H1 (cell line): ENCODE data around the gene ITGA3. TPM values are rescaled to one million over a fixed set of nuclear protein-coding genes. Genes with fewer than 3 reads are reported as not detected.

ENCODE experiments used
- CTCF ChIA-PET: fragments of 300-600 bp; sonication (Branson Sonifier 250); formaldehyde crosslinking; loops from one replicate; lab custom pipeline; 2021; ENCODE audit not compliant: partially characterized antibody; lab: Charles Lee
- POLR2A ChIA-PET: fragments of 300-600 bp; sonication (Branson Sonifier 250); formaldehyde crosslinking; loops from one replicate; lab custom pipeline; 2021; ENCODE audit warnings: inconsistent platforms; ENCODE audit not compliant: partially characterized antibody; lab: Charles Lee
- DNase-seq, 2 experiments: peaks; one replicate each; pipeline versions ENCODE4 v3.0.0 to v3.0.0-alpha.2; 2010 to 2022; ENCODE audit warnings: low spot score in 2 of 2, low read depth in 1 of 2, mixed read lengths in 1 of 2
- FAIRE-seq: peaks from 2 replicates; lab custom pipeline; 2011; peaks lifted over from hg19 to GRCh38; lab: Jason Lieb, UNC
- H2AFZ ChIP-seq: 2 replicates; pipeline ENCODE4 v1.8.1; 2012; ENCODE audit warnings: low read length, inconsistent platforms
- H2AK5ac ChIP-seq: 2 replicates; pipeline ENCODE4 v1.6.1; 2013; ENCODE audit warnings: low read depth, low read length
- H2BK120ac ChIP-seq: replicated peaks from 2 replicates; pipeline ENCODE3; 2013; ENCODE audit warnings: low read depth, low read length, inconsistent platforms
- H2BK12ac ChIP-seq: 2 replicates; pipeline ENCODE4 v1.6.1; 2013; ENCODE audit warnings: low read depth, low read length
- H2BK15ac ChIP-seq: 2 replicates; pipeline ENCODE4 v1.6.1; 2013; ENCODE audit warnings: low read length
- H2BK20ac ChIP-seq: 2 replicates; pipeline ENCODE4 v1.6.1; 2013; ENCODE audit warnings: low read length
- H2BK5ac ChIP-seq: 2 replicates; pipeline ENCODE4 v1.6.1; 2013; ENCODE audit warnings: low read depth, low read length
- H3K14ac ChIP-seq: 2 replicates; pipeline ENCODE4 v1.6.1; 2013; ENCODE audit warnings: inconsistent platforms; ENCODE audit not compliant: insufficient read length
- H3K18ac ChIP-seq: 2 replicates; pipeline ENCODE4 v1.6.1; 2013; ENCODE audit warnings: low read length; ENCODE audit errors: extremely low read depth
- H3K23ac ChIP-seq: 2 replicates; pipeline ENCODE4 v1.6.1; 2013; ENCODE audit warnings: inconsistent platforms; ENCODE audit not compliant: insufficient read length
- H3K23me2 ChIP-seq: 2 replicates; pipeline ENCODE4 v1.6.1; 2013; ENCODE audit warnings: low read depth, low read length
- H3K27ac ChIP-seq: 2 replicates; pipeline ENCODE4 v1.6.1; 2011; ENCODE audit warnings: low read depth, low read length, inconsistent platforms
- H3K27me3 ChIP-seq, 4 experiments: replicated peaks in 1 of 4; 1 replicate in 1 of 4; 2 replicates in 3 of 4; pipeline versions ENCODE4 v1.6.1 to v1.8.1; 2011 to 2013; ENCODE audit warnings: low read length in 3 of 4, mild to moderate bottlenecking in 3 of 4, inconsistent platforms in 2 of 4, mixed read lengths in 2 of 4, moderate library complexity in 1 of 4; ENCODE audit not compliant: control insufficient read depth in 3 of 4, insufficient read depth in 3 of 4; ENCODE audit errors: extremely low read depth in 1 of 4
- H3K36me3 ChIP-seq, 4 experiments: 2 replicates each; pipeline versions ENCODE4 v1.6.1 to v1.8.1; 2011 to 2013; ENCODE audit warnings: mild to moderate bottlenecking in 4 of 4, low read length in 3 of 4, moderate library complexity in 2 of 4, control low read depth in 1 of 4, inconsistent platforms in 1 of 4; ENCODE audit not compliant: insufficient read depth in 4 of 4, control insufficient read depth in 2 of 4
- H3K4ac ChIP-seq: replicated peaks from 2 replicates; pipeline ENCODE3; 2013; ENCODE audit warnings: low read length, low read depth, mixed read lengths, inconsistent platforms; ENCODE audit not compliant: insufficient read length
- H3K4me1 ChIP-seq, 4 experiments: replicated peaks in 1 of 4; 1 replicate in 1 of 4; 2 replicates in 3 of 4; pipeline versions ENCODE4 v1.6.1 to v1.8.1; 2011 to 2013; ENCODE audit warnings: low read length in 3 of 4, inconsistent platforms in 2 of 4, mixed read lengths in 1 of 4; ENCODE audit not compliant: insufficient read depth in 4 of 4, control insufficient read depth in 3 of 4
- H3K4me2 ChIP-seq, 2 experiments: 2 replicates each; pipeline versions ENCODE4 v1.6.1 to v1.8.1; 2011 to 2013; ENCODE audit warnings: low read depth in 2 of 2, low read length in 2 of 2, control low read depth in 1 of 2, inconsistent platforms in 1 of 2, mild to moderate bottlenecking in 1 of 2; ENCODE audit not compliant: insufficient read depth in 1 of 2
- H3K4me3 ChIP-seq, 4 experiments: fragments of 200-600, 300-600 bp in 1 of 4; sonication (generic), shearing (Covaris generic), sonication (Bioruptor Twin) in 1 of 4; 2 replicates each; pipeline versions ENCODE4 v1.5.1 to v1.8.1; 2011 to 2016; ENCODE audit warnings: low read length in 4 of 4, low read depth in 3 of 4, control low read depth in 2 of 4, inconsistent platforms in 2 of 4, mild to moderate bottlenecking in 2 of 4, mixed read lengths in 1 of 4, moderate library complexity in 1 of 4; ENCODE audit not compliant: insufficient read depth in 2 of 4; ENCODE audit errors: extremely low read depth in 1 of 4
- H3K56ac ChIP-seq: replicated peaks from 2 replicates; pipeline ENCODE3; 2013; ENCODE audit warnings: low read depth, mild to moderate bottlenecking, mixed read lengths, low read length, inconsistent platforms; ENCODE audit not compliant: insufficient read length
- H3K79me1 ChIP-seq: 2 replicates; pipeline ENCODE4 v1.6.1; 2013; ENCODE audit warnings: low read depth, low read length, control low read depth
- H3K79me2 ChIP-seq, 2 experiments: 2 replicates each; pipeline versions ENCODE4 v1.6.1 to v1.8.1; 2012 to 2013; ENCODE audit warnings: low read length in 2 of 2, mild to moderate bottlenecking in 2 of 2, inconsistent platforms in 1 of 2; ENCODE audit not compliant: insufficient read depth in 2 of 2, control insufficient read depth in 1 of 2
- H3K9ac ChIP-seq, 4 experiments: replicated peaks in 1 of 4; 1 replicate in 1 of 4; 2 replicates in 3 of 4; pipeline versions ENCODE4 v1.6.1 to v1.8.1; 2011 to 2013; ENCODE audit warnings: low read depth in 3 of 4, low read length in 3 of 4, control low read depth in 2 of 4, mild to moderate bottlenecking in 2 of 4, moderate library complexity in 2 of 4, inconsistent platforms in 1 of 4; ENCODE audit errors: extremely low read depth in 1 of 4
- H3K9me3 ChIP-seq, 2 experiments: 2 replicates each; pipeline versions ENCODE4 v1.6.1 to v1.8.1; 2012 to 2013; ENCODE audit warnings: mild to moderate bottlenecking in 2 of 2, moderate library complexity in 2 of 2, control low read depth in 1 of 2, inconsistent platforms in 1 of 2, low read depth in 1 of 2, low read length in 1 of 2, mixed read lengths in 1 of 2; ENCODE audit not compliant: insufficient read depth in 2 of 2
- H4K20me1 ChIP-seq, 2 experiments: replicated peaks in 1 of 2; 2 replicates each; pipeline versions ENCODE3 to v1.8.1; 2011 to 2013; ENCODE audit warnings: inconsistent platforms in 2 of 2, low read length in 2 of 2, mild to moderate bottlenecking in 1 of 2; ENCODE audit not compliant: insufficient read depth in 2 of 2, control insufficient read depth in 1 of 2
- H4K5ac ChIP-seq: 2 replicates; pipeline ENCODE4 v1.6.1; 2013; ENCODE audit warnings: low read length, low read depth, mixed read lengths, inconsistent platforms; ENCODE audit not compliant: insufficient read length
- H4K8ac ChIP-seq: 2 replicates; pipeline ENCODE4 v1.8.0; 2013; ENCODE audit warnings: mild to moderate bottlenecking, moderate library complexity, low read length, inconsistent platforms; ENCODE audit not compliant: insufficient read depth; ENCODE audit errors: extremely low read depth
- H4K91ac ChIP-seq: replicated peaks from 2 replicates; pipeline ENCODE3; 2013; ENCODE audit warnings: low read length, mixed read lengths, inconsistent platforms; ENCODE audit not compliant: insufficient read length
- BACH1 ChIP-seq: IDR thresholded peaks from 2 replicates; pipeline ENCODE4 v1.6.1; 2012; ENCODE audit warnings: low read length, improper control_type of control experiment
- CEBPB ChIP-seq: IDR thresholded peaks from 2 replicates; pipeline ENCODE4 v1.6.1; 2012; ENCODE audit warnings: low read depth, low read length
- CHD2 ChIP-seq: IDR thresholded peaks from 2 replicates; pipeline ENCODE4 v1.6.1; 2012; ENCODE audit warnings: low read length, improper control_type of control experiment
- CREB1 ChIP-seq: IDR thresholded peaks from 2 replicates; pipeline ENCODE4 v1.6.1; 2012; ENCODE audit warnings: inconsistent platforms
- KDM4A ChIP-seq: IDR thresholded peaks from one replicate; pipeline ENCODE4 v1.7.1; 2012; ENCODE audit warnings: low read depth, mild to moderate bottlenecking, moderate library complexity, low read length, inconsistent platforms; ENCODE audit not compliant: severe bottlenecking
- MAX ChIP-seq: IDR thresholded peaks from 2 replicates; pipeline ENCODE4 v1.6.1; 2012; ENCODE audit warnings: inconsistent platforms
- PHF8 ChIP-seq: fragments of 200-600 bp; sonication (generic); conservative IDR thresholded peaks from 2 replicates; pipeline ENCODE4 v1.7.1; 2012; ENCODE audit warnings: low read depth, mild to moderate bottlenecking, inconsistent platforms, low read length, moderate library complexity
- SP2 ChIP-seq: IDR thresholded peaks from 2 replicates; pipeline ENCODE4 v1.6.1; 2012; ENCODE audit warnings: mild to moderate bottlenecking, low read length, inconsistent platforms
- TAF1 ChIP-seq: IDR thresholded peaks from 2 replicates; pipeline ENCODE4 v1.6.1; 2011; ENCODE audit warnings: mild to moderate bottlenecking, low read depth, low read length
- YY1 ChIP-seq: IDR thresholded peaks from 2 replicates; pipeline ENCODE4 v1.6.1; 2011; ENCODE audit warnings: low read depth, mild to moderate bottlenecking, low read length
- WGBS, 2 experiments: shearing (Covaris generic) in 1 of 2; methylation state at CpG; one replicate each; pipeline versions ENCODE4 v1.1.6 to v1.1.7; 2013 to 2015; ENCODE audit warnings: low lambda C conversion rate in 2 of 2, mixed read lengths in 2 of 2, inconsistent platforms in 1 of 2, low coverage in 1 of 2, missing lambda C conversion rate in 1 of 2; ENCODE audit not compliant: insufficient replicate concordance in 2 of 2, insufficient coverage in 1 of 2, insufficient read length in 1 of 2; ENCODE audit errors: extremely low coverage in 1 of 2, missing lambda C conversion rate in 1 of 2; 5-methylcytosine and 5-hydroxymethylcytosine counted together
- polyA plus RNA-seq, 7 experiments: library from polyadenylated mRNA; depleted of rRNA in 3 of 7; stranded (reverse) in 5 of 7; unstranded in 2 of 7; fragments of >200 nt in 5 of 7; fragments of 200-250 nt in 2 of 7; gene quantifications; 1 replicate in 5 of 7; 2 replicates in 1 of 7; 4 replicates in 1 of 7; pipeline versions ENCODE4 v1.2.1 to v1.2.3, GENCODE V29; 2011 to 2013; ENCODE audit warnings: missing spikeins in 2 of 7, mixed read lengths in 2 of 7
- total RNA-seq: library from RNA; stranded (reverse); fragmentation: NEBNext Ultra II Directional; extraction: Animal tissue kit (Norgen Biotek cat#: 25700); gene quantifications from 2 replicates; pipeline ENCODE4 v1.2.1, GENCODE V29; 2021

Gene ITGA3
- total and polyA plus RNA-seq, 2 of the 8 experiments (the other 6 are each of a cell fraction or from before 2014, with no cell fraction given): 24.0 to 24.2 TPM

- Histone ChIP-seq H3K23me2 (peaks cover 13% of the 10 kb centered on the region), H3K56ac (peak within 1 kb of the TSS; percentile 42), H2BK12ac (peak within 1 kb of the TSS; percentile 27; the same call in 1 of the 2 replicates), H3K9me3 (no peaks in the 10 kb centered on the region), H3K4me3 (peak within 1 kb of the TSS; percentile 76 to 92 (median 82)), H2BK15ac (no peak within 1 kb of the TSS), H2AFZ (0 out of 2 replicates have a peak within 1 kb of the TSS, but pooled peaks have one; percentile 15), H3K4ac (no peak within 1 kb of the TSS), H2AK5ac (no peak within 1 kb of the TSS), H3K4me2 (peak within 1 kb of the TSS; percentile 91), H3K36me3 (peaks cover 0 to 9% (median 0%) of the 10 kb centered on the region in 4 experiments; a peak in 1 of 8 replicates), H3K79me2 (peaks cover 0 to 4% of the 10 kb centered on the region in 2 experiments; a peak in 1 of 4 replicates), H4K8ac (no peak within 1 kb of the TSS; the same call in 1 of the 2 replicates), H2BK20ac (no peak within 1 kb of the TSS), H2BK120ac (no peak within 1 kb of the TSS), H4K20me1 (no peaks in the 10 kb centered on the region), H3K4me1 (peaks cover 0 to 7% (median 5%) of the 10 kb centered on the region in 4 experiments; a peak in 4 of 7 replicates), H3K9ac (peak within 1 kb of the TSS in 2 of 4 experiments; percentile 8 to 42; a peak in 4 of 7 replicates), H2BK5ac (peak within 1 kb of the TSS; percentile 85; the same call in 1 of the 2 replicates), H4K91ac (peak within 1 kb of the TSS; percentile 81), H3K27ac (no peak within 1 kb of the TSS; the same call in 1 of the 2 replicates), H3K27me3 (peaks cover 0 to 3% (median 0%) of the 10 kb centered on the region in 4 experiments; a peak in 3 of 7 replicates), H3K79me1 (peaks cover 3% of the 10 kb centered on the region), H4K5ac (peak within 1 kb of the TSS; percentile 73), H3K23ac (no peak within 1 kb of the TSS), H3K18ac (peak within 1 kb of the TSS; percentile 87; the same call in 1 of the 2 replicates), H3K14ac (no peak within 1 kb of the TSS)
- FAIRE-seq (no peak), DNase-seq (peak; percentile 85 to 95)
- CTCF ChIA-PET: interaction anchor here (0.6 to 15.7 kb wide), 46 partner anchors 8 to 265 kb away, joined by 3 to 412 read pairs (median 6); partner anchors contain the start of genes COL1A1, ITGA3, SAMD14 and SGCA
- WGBS, 2 experiments: 2% methylated on average over 37 of the region's 68 CpGs; no CpG with 5 or more reads in 1 of the 2 experiments
- POLR2A ChIA-PET: interaction anchor here (0.7 to 1.3 kb wide), 5 partner anchors 17 to 64 kb away, joined by 3 to 6 read pairs (median 4); no protein-coding TSS in a partner anchor
- peak; percentile 58; the same call in 1 of the 2 replicates for TF ChIP-seq PHF8
- 0 out of 2 replicates have a peak, but pooled peaks have one; percentile 2 for TF ChIP-seq BACH1
- peak; percentile 57 for TF ChIP-seq SP2
- peak; percentile 13; the same call in 1 of the 2 replicates for TF ChIP-seq TAF1
- TF ChIP-seq MAX: peak; percentile 94
- TF ChIP-seq CREB1: peak; percentile 64; the same call in 1 of the 2 replicates
- peak; percentile 59; the same call in 1 of the 2 replicates for TF ChIP-seq YY1
- TF ChIP-seq CHD2: peak; percentile 86
- peak; percentile 77 for TF ChIP-seq KDM4A
- TF ChIP-seq CEBPB: no peak
Measured at GRCh38 chr17:50094753-50095619, 39.1 kb downstream of the ITGA3 start, which contains the start of gene PDK2. Gene PDK2 (plus strand): TSS chr17:50095351. CDS start chr17:50095436, 85 bp downstream.
